ENCODE data around the gene TMEM232.

TMEM232 gene

GRCh38 chr5:110460837-110461236, 265.6 kb downstream of the TMEM232 start:
- no peaks in the 10 kb centered on the region for H3K27me3 ChIP-seq (ENCODE audit: control insufficient read depth, insufficient read depth, low read length)

GRCh38 chr5:110458313-110458712, 268.2 kb downstream of the TMEM232 start:
- no peaks in the 10 kb centered on the region for H3K27me3 ChIP-seq (ENCODE audit: control insufficient read depth, insufficient read depth, low read length)
- no peak overlapping the region for H3K9ac ChIP-seq (ENCODE audit: low read length)
- H3K4me1 ChIP-seq (ENCODE audit: control insufficient read depth, insufficient read depth, low read length), result no peaks in the 10 kb centered on the region; the same call in 1 of the 2 replicates
- no peaks in the 10 kb centered on the region for H3K36me3 ChIP-seq (ENCODE audit: control insufficient read depth, insufficient read depth, low read length)
- H3K9me3 ChIP-seq (ENCODE audit: control insufficient read depth, insufficient read depth, low read depth, low read length), result no peaks in the 10 kb centered on the region
- H3K27ac ChIP-seq (ENCODE audit: low read depth, low read length), result no peak overlapping the region
- no peak overlapping the region for H3K4me3 ChIP-seq (ENCODE audit: low read depth, low read length)

More at GRCh38 chr5:110460837-110461236, 265.6 kb downstream of the TMEM232 start:
- Histone ChIP-seq H3K36me3 (ENCODE audit: control insufficient read depth, insufficient read depth, low read length) (no peaks in the 10 kb centered on the region), H3K9ac (ENCODE audit: low read length) (no peak overlapping the region), H3K9me3 (ENCODE audit: control insufficient read depth, insufficient read depth, low read depth, low read length) (no peaks in the 10 kb centered on the region), H3K27ac (ENCODE audit: low read depth, low read length) (no peak overlapping the region), H3K4me1 (ENCODE audit: control insufficient read depth, insufficient read depth, low read length) (no peaks in the 10 kb centered on the region; the same call in 1 of the 2 replicates), H3K4me3 (ENCODE audit: low read depth, low read length) (no peak overlapping the region)

GRCh38 chr5:110442856-110443255, 283.6 kb downstream of the TMEM232 start:
- Histone ChIP-seq H3K36me3 (ENCODE audit: control insufficient read depth, insufficient read depth, low read length) (no peaks in the 10 kb centered on the region), H3K4me3 (ENCODE audit: low read depth, low read length) (no peak overlapping the region), H3K4me1 (ENCODE audit: control insufficient read depth, insufficient read depth, low read length) (no peaks in the 10 kb centered on the region), H3K27ac (ENCODE audit: low read depth, low read length) (no peak overlapping the region), H3K27me3 (ENCODE audit: control insufficient read depth, insufficient read depth, low read length) (no peaks in the 10 kb centered on the region), H3K9ac (ENCODE audit: low read length) (no peak overlapping the region), H3K9me3 (ENCODE audit: control insufficient read depth, insufficient read depth, low read depth, low read length) (no peaks in the 10 kb centered on the region)

GRCh38 chr5:110441035-110441434, 285.4 kb downstream of the TMEM232 start:
- Histone ChIP-seq H3K36me3 (ENCODE audit: control insufficient read depth, insufficient read depth, low read length) (no peaks in the 10 kb centered on the region), H3K4me1 (ENCODE audit: control insufficient read depth, insufficient read depth, low read length) (no peaks in the 10 kb centered on the region), H3K9ac (ENCODE audit: low read length) (no peak overlapping the region), H3K4me3 (ENCODE audit: low read depth, low read length) (no peak overlapping the region), H3K27me3 (ENCODE audit: control insufficient read depth, insufficient read depth, low read length) (no peaks in the 10 kb centered on the region), H3K9me3 (ENCODE audit: control insufficient read depth, insufficient read depth, low read depth, low read length) (no peaks in the 10 kb centered on the region), H3K27ac (ENCODE audit: low read depth, low read length) (no peak overlapping the region)

- no peak overlapping the region for H3K4me3 ChIP-seq (ENCODE audit: low read depth, low read length)
- H3K9ac ChIP-seq (ENCODE audit: low read length), result no peak overlapping the region
- H3K27ac ChIP-seq (ENCODE audit: low read depth, low read length), result no peak overlapping the region
- no peaks in the 10 kb centered on the region for H3K9me3 ChIP-seq (ENCODE audit: control insufficient read depth, insufficient read depth, low read depth, low read length)
- no peaks in the 10 kb centered on the region for H3K36me3 ChIP-seq (ENCODE audit: control insufficient read depth, insufficient read depth, low read length)
- no peaks in the 10 kb centered on the region for H3K4me1 ChIP-seq (ENCODE audit: control insufficient read depth, insufficient read depth, low read length)
- H3K27me3 ChIP-seq (ENCODE audit: control insufficient read depth, insufficient read depth, low read length), result no peaks in the 10 kb centered on the region
These were observed 286.4 kb downstream of the TMEM232 start for GRCh38 chr5:110440058-110440457.

- no peak overlapping the region for H3K9ac ChIP-seq (ENCODE audit: low read length)
- H3K4me3 ChIP-seq (ENCODE audit: low read depth, low read length), result no peak overlapping the region
- H3K9me3 ChIP-seq (ENCODE audit: control insufficient read depth, insufficient read depth, low read depth, low read length), result no peaks in the 10 kb centered on the region
- no peak overlapping the region for H3K27ac ChIP-seq (ENCODE audit: low read depth, low read length)
- H3K36me3 ChIP-seq (ENCODE audit: control insufficient read depth, insufficient read depth, low read length), result no peaks in the 10 kb centered on the region
- no peaks in the 10 kb centered on the region for H3K27me3 ChIP-seq (ENCODE audit: control insufficient read depth, insufficient read depth, low read length)
- no peaks in the 10 kb centered on the region for H3K4me1 ChIP-seq (ENCODE audit: control insufficient read depth, insufficient read depth, low read length)
These were observed 287.2 kb downstream of the TMEM232 start for GRCh38 chr5:110439296-110439695.

GRCh38 chr5:110435207-110435606, 291.3 kb downstream of the TMEM232 start:
- peaks cover 2% of the 10 kb centered on the region; the same call in 1 of the 2 replicates for H3K9me3 ChIP-seq (ENCODE audit: control insufficient read depth, insufficient read depth, low read depth, low read length)
- no peak overlapping the region for H3K9ac ChIP-seq (ENCODE audit: low read length)
- no peak overlapping the region for H3K27ac ChIP-seq (ENCODE audit: low read depth, low read length)
- H3K36me3 ChIP-seq (ENCODE audit: control insufficient read depth, insufficient read depth, low read length), result no peaks in the 10 kb centered on the region
- no peaks in the 10 kb centered on the region for H3K4me1 ChIP-seq (ENCODE audit: control insufficient read depth, insufficient read depth, low read length)
- no peaks in the 10 kb centered on the region for H3K27me3 ChIP-seq (ENCODE audit: control insufficient read depth, insufficient read depth, low read length)
- no peak overlapping the region for H3K4me3 ChIP-seq (ENCODE audit: low read depth, low read length)

GRCh38 chr5:110431603-110432002, 294.9 kb downstream of the TMEM232 start:
- Histone ChIP-seq H3K9ac (ENCODE audit: low read length) (no peak overlapping the region), H3K9me3 (ENCODE audit: control insufficient read depth, insufficient read depth, low read depth, low read length) (peaks cover 2% of the 10 kb centered on the region; the same call in 1 of the 2 replicates), H3K36me3 (ENCODE audit: control insufficient read depth, insufficient read depth, low read length) (no peaks in the 10 kb centered on the region), H3K27ac (ENCODE audit: low read depth, low read length) (no peak overlapping the region), H3K27me3 (ENCODE audit: control insufficient read depth, insufficient read depth, low read length) (no peaks in the 10 kb centered on the region), H3K4me3 (ENCODE audit: low read depth, low read length) (no peak overlapping the region), H3K4me1 (ENCODE audit: control insufficient read depth, insufficient read depth, low read length) (no peaks in the 10 kb centered on the region)

- H3K4me1 ChIP-seq (ENCODE audit: control insufficient read depth, insufficient read depth, low read length), result no peaks in the 10 kb centered on the region
- no peaks in the 10 kb centered on the region for H3K27me3 ChIP-seq (ENCODE audit: control insufficient read depth, insufficient read depth, low read length)
- H3K9me3 ChIP-seq (ENCODE audit: control insufficient read depth, insufficient read depth, low read depth, low read length), result no peaks in the 10 kb centered on the region
- no peak overlapping the region for H3K9ac ChIP-seq (ENCODE audit: low read length)
- H3K36me3 ChIP-seq (ENCODE audit: control insufficient read depth, insufficient read depth, low read length), result no peaks in the 10 kb centered on the region
- H3K4me3 ChIP-seq (ENCODE audit: low read depth, low read length), result no peak overlapping the region
- no peak overlapping the region for H3K27ac ChIP-seq (ENCODE audit: low read depth, low read length)
These were observed 312.1 kb downstream of the TMEM232 start for GRCh38 chr5:110414360-110414759.

- no peaks in the 10 kb centered on the region for H3K9me3 ChIP-seq (ENCODE audit: control insufficient read depth, insufficient read depth, low read depth, low read length)
- H3K9ac ChIP-seq (ENCODE audit: low read length), result no peak overlapping the region
- H3K27me3 ChIP-seq (ENCODE audit: control insufficient read depth, insufficient read depth, low read length), result no peaks in the 10 kb centered on the region
- H3K27ac ChIP-seq (ENCODE audit: low read depth, low read length), result no peak overlapping the region
- no peak overlapping the region for H3K4me3 ChIP-seq (ENCODE audit: low read depth, low read length)
- no peaks in the 10 kb centered on the region for H3K4me1 ChIP-seq (ENCODE audit: control insufficient read depth, insufficient read depth, low read length)
- no peaks in the 10 kb centered on the region for H3K36me3 ChIP-seq (ENCODE audit: control insufficient read depth, insufficient read depth, low read length)
These were observed 312.6 kb downstream of the TMEM232 start for GRCh38 chr5:110413856-110414255.

GRCh38 chr5:110409571-110409970, 316.9 kb downstream of the TMEM232 start:
- Histone ChIP-seq H3K27me3 (ENCODE audit: control insufficient read depth, insufficient read depth, low read length) (no peaks in the 10 kb centered on the region), H3K4me1 (ENCODE audit: control insufficient read depth, insufficient read depth, low read length) (no peaks in the 10 kb centered on the region), H3K36me3 (ENCODE audit: control insufficient read depth, insufficient read depth, low read length) (no peaks in the 10 kb centered on the region), H3K9ac (ENCODE audit: low read length) (no peak overlapping the region), H3K9me3 (ENCODE audit: control insufficient read depth, insufficient read depth, low read depth, low read length) (no peaks in the 10 kb centered on the region), H3K4me3 (ENCODE audit: low read depth, low read length) (no peak overlapping the region), H3K27ac (ENCODE audit: low read depth, low read length) (no peak overlapping the region)

GRCh38 chr5:110402562-110402961, 323.9 kb downstream of the TMEM232 start:
- no peak overlapping the region for H3K9ac ChIP-seq (ENCODE audit: low read length)
- H3K27me3 ChIP-seq (ENCODE audit: control insufficient read depth, insufficient read depth, low read length), result no peaks in the 10 kb centered on the region
- H3K4me3 ChIP-seq (ENCODE audit: low read depth, low read length), result no peak overlapping the region
- H3K27ac ChIP-seq (ENCODE audit: low read depth, low read length), result no peak overlapping the region
- H3K36me3 ChIP-seq (ENCODE audit: control insufficient read depth, insufficient read depth, low read length), result no peaks in the 10 kb centered on the region
- no peaks in the 10 kb centered on the region for H3K4me1 ChIP-seq (ENCODE audit: control insufficient read depth, insufficient read depth, low read length)
- no peaks in the 10 kb centered on the region for H3K9me3 ChIP-seq (ENCODE audit: control insufficient read depth, insufficient read depth, low read depth, low read length)
